ENCODE results near the gene SLC4A4.

The SLC4A4 gene

GRCh38 chr4:71356924-71357663 is 18.3 kb downstream of the SLC4A4 start:
- DNase-seq (ENCODE audit: low read depth in 4 of 4, low spot score in 1 of 4) = no peak

- no peak for DNase-seq (ENCODE audit: low read depth in 4 of 4, low spot score in 1 of 4)
These were observed 22.0 kb downstream of the SLC4A4 start for GRCh38 chr4:71360844-71361243.

- no peak for DNase-seq (ENCODE audit: low read depth in 4 of 4, low spot score in 1 of 4)
These were observed 22.7 kb downstream of the SLC4A4 start for GRCh38 chr4:71361476-71361875.

- no peak for DNase-seq (ENCODE audit: low read depth in 4 of 4, low spot score in 1 of 4)
These were observed 27.9 kb downstream of the SLC4A4 start for GRCh38 chr4:71366766-71367165.

GRCh38 chr4:71367546-71367945 is 28.7 kb downstream of the SLC4A4 start:
- no peak for DNase-seq (ENCODE audit: low read depth in 4 of 4, low spot score in 1 of 4)

GRCh38 chr4:71368906-71369305 is 30.1 kb downstream of the SLC4A4 start:
- no peak for DNase-seq (ENCODE audit: low read depth in 4 of 4, low spot score in 1 of 4)

GRCh38 chr4:71369536-71369935 is 30.7 kb downstream of the SLC4A4 start:
- DNase-seq (ENCODE audit: low read depth in 4 of 4, low spot score in 1 of 4) = no peak

- no peak for DNase-seq (ENCODE audit: low read depth in 4 of 4, low spot score in 1 of 4)
These were observed 36.7 kb downstream of the SLC4A4 start for GRCh38 chr4:71375494-71375893.

- no peak for DNase-seq (ENCODE audit: low read depth in 4 of 4, low spot score in 1 of 4)
These were observed 38.7 kb downstream of the SLC4A4 start for GRCh38 chr4:71377561-71377960.

GRCh38 chr4:71379126-71379525 is 40.3 kb downstream of the SLC4A4 start:
- DNase-seq (ENCODE audit: low read depth in 4 of 4, low spot score in 1 of 4) = no peak

- no peak for DNase-seq (ENCODE audit: low read depth in 4 of 4, low spot score in 1 of 4)
These were observed 42.0 kb downstream of the SLC4A4 start for GRCh38 chr4:71380788-71381187.

GRCh38 chr4:71382125-71382899 is 43.5 kb downstream of the SLC4A4 start:
- no peak for DNase-seq (ENCODE audit: low read depth in 4 of 4, low spot score in 1 of 4)

- no peak for DNase-seq (ENCODE audit: low read depth in 4 of 4, low spot score in 1 of 4)
These were observed 44.2 kb downstream of the SLC4A4 start for GRCh38 chr4:71382900-71383560.

- no peak for DNase-seq (ENCODE audit: low read depth in 4 of 4, low spot score in 1 of 4)
These were observed 45.2 kb downstream of the SLC4A4 start for GRCh38 chr4:71383984-71384383.

GRCh38 chr4:71389149-71389827 is 50.5 kb downstream of the SLC4A4 start:
- no peak for DNase-seq (ENCODE audit: low read depth in 4 of 4, low spot score in 1 of 4)

- no peak for DNase-seq (ENCODE audit: low read depth in 4 of 4, low spot score in 1 of 4)
These were observed 53.3 kb downstream of the SLC4A4 start for GRCh38 chr4:71392109-71392508.

- no peak for DNase-seq (ENCODE audit: low read depth in 4 of 4, low spot score in 1 of 4)
These were observed 57.6 kb downstream of the SLC4A4 start for GRCh38 chr4:71396382-71396781.

GRCh38 chr4:71400810-71401209 is 62.0 kb downstream of the SLC4A4 start:
- no peak for DNase-seq (ENCODE audit: low read depth in 4 of 4, low spot score in 1 of 4)

GRCh38 chr4:71402616-71403015 is 63.8 kb downstream of the SLC4A4 start:
- no peak for DNase-seq (ENCODE audit: low read depth in 4 of 4, low spot score in 1 of 4)

GRCh38 chr4:71404049-71404448 is 65.2 kb downstream of the SLC4A4 start:
- no peak for DNase-seq (ENCODE audit: low read depth in 4 of 4, low spot score in 1 of 4)

GRCh38 chr4:71405791-71406190 is 67.0 kb downstream of the SLC4A4 start:
- no peak for DNase-seq (ENCODE audit: low read depth in 4 of 4, low spot score in 1 of 4)
